Stimulated activated naive CD8-positive, alpha-beta T cell treated with anti-CD3 and anti-CD28 coated beads, Interleukin-15, Interleukin-2, amounts not matched to agents 100 ng/mL and 50 ng/mL, for 24 hours (primary cell): ENCODE data around the gene STK25.

Source experiments
- H3K27ac Mint-ChIP-seq: one replicate; pipeline ENCODE4 v1.8.0; 2021; ENCODE audit warnings: mild to moderate bottlenecking, mixed read lengths
- H3K27me3 Mint-ChIP-seq: one replicate; pipeline ENCODE4 v1.8.0; 2021; ENCODE audit warnings: mixed read lengths
- H3K36me3 Mint-ChIP-seq: one replicate; pipeline ENCODE4 v1.8.0; 2021; ENCODE audit warnings: low read depth, mixed read lengths
- H3K4me1 Mint-ChIP-seq: one replicate; pipeline ENCODE4 v1.8.0; 2021; ENCODE audit warnings: low read depth, mixed read lengths
- H3K4me3 Mint-ChIP-seq: one replicate; pipeline ENCODE4 v1.8.0; 2021; ENCODE audit warnings: mild to moderate bottlenecking, mixed read lengths
- H3K9me3 Mint-ChIP-seq: one replicate; pipeline ENCODE4 v1.8.0; 2021; ENCODE audit warnings: mixed read lengths

The STK25 gene

DNA sequence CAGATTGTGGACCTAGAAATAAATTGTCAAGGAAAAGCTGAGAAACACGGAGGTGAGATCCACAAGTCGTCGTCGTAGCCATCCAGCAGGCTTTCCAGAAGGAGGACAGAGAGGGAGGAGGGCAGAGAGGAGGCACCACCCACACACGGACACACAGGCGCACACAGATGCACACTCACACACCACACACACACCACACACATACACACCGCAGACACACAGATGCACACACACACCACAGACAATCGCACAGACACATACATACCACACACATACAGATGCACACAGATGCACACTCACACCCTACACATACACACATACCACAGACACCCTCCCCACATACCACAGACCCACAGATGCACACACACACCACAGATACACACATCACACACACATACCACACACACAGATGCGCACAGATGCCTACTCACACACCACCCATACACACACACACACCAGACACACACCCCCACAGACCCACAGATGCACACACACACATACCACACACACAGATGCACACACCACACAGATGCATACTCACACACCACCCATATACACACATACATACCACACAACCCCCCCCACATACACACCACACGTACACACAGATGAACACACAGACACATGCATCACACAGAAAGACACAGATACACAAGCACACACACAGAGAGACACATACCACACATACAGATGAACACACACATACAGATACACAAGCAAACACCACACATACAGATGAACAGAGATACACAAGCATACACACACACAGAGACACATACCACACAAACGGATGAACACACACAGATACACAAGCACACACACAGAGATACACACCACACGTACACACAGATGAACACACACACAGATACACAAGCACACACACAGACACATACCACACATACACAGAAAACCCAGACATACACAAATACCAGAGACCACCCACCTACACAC, 37.4 kb upstream of the STK25 start:
- H3K36me3 Mint-ChIP-seq = no peaks in the 10 kb centered on the region
- peaks cover 15% of the 10 kb centered on the region for H3K27me3 Mint-ChIP-seq
- H3K4me1 Mint-ChIP-seq = peaks cover under 1% of the 10 kb centered on the region
- H3K4me3 Mint-ChIP-seq = no peak overlapping the region
- no peaks in the 10 kb centered on the region for H3K9me3 Mint-ChIP-seq
- H3K27ac Mint-ChIP-seq = no peak overlapping the region

DNA sequence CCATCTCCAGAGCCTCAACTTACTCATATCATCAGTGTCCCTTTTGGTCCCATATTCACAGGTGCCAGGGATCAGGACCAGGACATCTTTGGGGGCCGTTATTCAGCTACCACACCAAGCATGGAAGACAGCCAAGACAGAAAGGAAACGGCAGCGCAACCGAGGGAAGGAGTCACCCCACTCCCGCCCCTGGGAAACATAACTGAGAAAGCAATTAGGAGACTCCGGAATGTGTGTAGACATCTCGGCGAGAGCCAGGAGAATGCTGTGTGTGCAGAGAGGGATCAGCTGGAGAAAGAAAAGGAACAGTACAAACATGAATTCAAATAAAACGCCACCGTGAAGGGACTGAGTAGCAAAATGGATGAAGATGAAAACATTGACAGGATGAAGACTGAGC, 36.7 kb upstream of the STK25 start:
- Mint-ChIP-seq H3K27me3 (peaks cover 19% of the 10 kb centered on the region), H3K36me3 (no peaks in the 10 kb centered on the region), H3K9me3 (no peaks in the 10 kb centered on the region), H3K4me1 (peaks cover 4% of the 10 kb centered on the region), H3K27ac (no peak overlapping the region), H3K4me3 (no peak overlapping the region)

DNA sequence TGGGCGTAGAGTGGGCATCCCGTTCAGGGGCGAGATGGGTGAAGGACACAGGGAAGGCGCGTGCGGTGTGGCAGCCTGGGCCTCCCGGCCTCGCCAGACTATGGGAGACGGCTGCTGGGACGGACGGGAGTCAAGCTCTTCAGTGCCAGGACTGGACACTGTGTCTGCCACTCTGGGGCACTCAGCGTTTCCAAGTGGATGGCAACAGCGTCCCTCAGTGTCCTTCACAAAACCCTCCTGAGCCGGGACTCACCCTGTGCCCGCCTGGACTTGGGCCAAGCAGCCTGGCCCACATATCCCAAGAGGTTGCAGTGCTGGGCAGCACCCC, 33.9 kb upstream of the STK25 start:
- Mint-ChIP-seq H3K27me3 (peaks cover 19% of the 10 kb centered on the region), H3K27ac (no peak overlapping the region), H3K36me3 (no peaks in the 10 kb centered on the region), H3K4me3 (no peak overlapping the region), H3K4me1 (peaks cover 4% of the 10 kb centered on the region), H3K9me3 (no peaks in the 10 kb centered on the region)

GRCh38 chr2:241541564-241542277, 33.3 kb upstream of the STK25 start:
- Mint-ChIP-seq H3K36me3 (no peaks in the 10 kb centered on the region), H3K27me3 (peaks cover 19% of the 10 kb centered on the region), H3K9me3 (no peaks in the 10 kb centered on the region), H3K4me3 (no peak overlapping the region), H3K27ac (no peak overlapping the region), H3K4me1 (peaks cover 4% of the 10 kb centered on the region)

GRCh38 chr2:241540771-241541561, 32.6 kb upstream of the STK25 start:
- peaks cover 4% of the 10 kb centered on the region for H3K4me1 Mint-ChIP-seq
- peaks cover 19% of the 10 kb centered on the region for H3K27me3 Mint-ChIP-seq
- H3K4me3 Mint-ChIP-seq = peak overlapping the region; percentile 62
- no peaks in the 10 kb centered on the region for H3K9me3 Mint-ChIP-seq
- no peaks in the 10 kb centered on the region for H3K36me3 Mint-ChIP-seq
- H3K27ac Mint-ChIP-seq = no peak overlapping the region

DNA sequence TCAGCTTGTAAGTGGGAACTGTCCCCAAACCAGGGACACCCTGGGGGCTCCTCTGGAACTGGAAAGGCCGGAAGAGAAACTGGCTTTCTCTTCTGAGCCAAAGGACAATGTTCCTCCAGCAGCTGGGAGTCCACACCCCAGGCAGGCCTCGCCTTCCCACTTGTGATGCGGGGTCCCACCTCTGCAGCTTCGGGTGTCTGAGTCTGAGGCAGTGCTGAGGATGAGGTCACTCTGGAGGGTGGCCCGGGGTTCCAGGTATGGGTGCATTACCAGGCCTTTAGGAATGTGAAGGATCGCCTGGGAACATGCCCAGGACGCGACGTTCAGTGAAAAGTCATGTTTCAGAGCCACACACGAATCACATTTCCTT, 32.0 kb upstream of the STK25 start:
- no peaks in the 10 kb centered on the region for H3K9me3 Mint-ChIP-seq
- peaks cover 4% of the 10 kb centered on the region for H3K4me1 Mint-ChIP-seq
- H3K27me3 Mint-ChIP-seq = peaks cover 19% of the 10 kb centered on the region
- peak overlapping the region; percentile 62 for H3K4me3 Mint-ChIP-seq
- H3K27ac Mint-ChIP-seq = no peak overlapping the region
- H3K36me3 Mint-ChIP-seq = no peaks in the 10 kb centered on the region

- peaks cover 19% of the 10 kb centered on the region for H3K27me3 Mint-ChIP-seq
Measured at GRCh38 chr2:241539616-241540374, 31.4 kb upstream of the STK25 start.

DNA sequence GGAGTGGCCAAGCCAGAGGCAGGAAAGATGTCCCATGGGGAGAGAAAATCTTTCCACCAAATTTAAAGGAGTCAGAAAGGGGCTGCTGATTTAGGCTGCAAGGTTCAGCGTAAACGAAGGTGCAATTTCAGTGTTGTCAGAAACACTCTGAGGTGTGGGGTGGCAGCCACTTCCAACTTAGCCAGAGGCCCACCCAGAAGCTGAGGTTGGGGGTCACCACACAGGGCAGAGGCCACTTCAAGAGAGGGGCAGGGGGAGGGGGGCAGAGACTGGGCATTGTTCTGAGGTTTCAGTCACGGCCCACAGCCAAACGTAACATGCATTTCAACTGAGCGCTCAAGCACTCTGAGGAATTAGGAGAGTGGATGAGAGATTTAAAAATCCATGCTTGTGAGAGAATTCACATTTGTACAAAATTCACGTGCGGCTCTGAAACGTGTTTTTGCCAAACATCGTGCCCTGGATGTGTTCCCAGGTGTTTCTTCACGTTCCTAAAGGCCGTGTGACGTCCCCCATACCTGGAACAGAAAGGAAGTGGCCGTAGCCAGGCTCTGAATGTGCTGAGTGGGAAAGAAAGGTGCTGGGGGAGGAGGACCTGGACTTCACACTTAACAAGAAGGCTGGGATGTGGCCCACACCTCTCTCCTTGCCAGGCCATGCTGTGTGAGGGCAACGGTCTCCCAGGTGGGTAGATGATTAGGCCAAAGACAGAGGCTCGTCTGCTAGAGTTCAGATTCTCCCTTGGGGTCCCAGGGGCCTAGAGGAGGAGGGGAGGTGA, 30.6 kb upstream of the STK25 start:
- peaks cover 23% of the 10 kb centered on the region for H3K27me3 Mint-ChIP-seq
- no peak overlapping the region for H3K4me3 Mint-ChIP-seq
- H3K36me3 Mint-ChIP-seq = no peaks in the 10 kb centered on the region
- no peak overlapping the region for H3K27ac Mint-ChIP-seq
- H3K9me3 Mint-ChIP-seq = no peaks in the 10 kb centered on the region
- peaks cover 4% of the 10 kb centered on the region for H3K4me1 Mint-ChIP-seq

More at GRCh38 chr2:241539616-241540374, 31.4 kb upstream of the STK25 start:
- H3K4me1 Mint-ChIP-seq = peaks cover 4% of the 10 kb centered on the region
- no peaks in the 10 kb centered on the region for H3K9me3 Mint-ChIP-seq
- H3K27ac Mint-ChIP-seq = no peak overlapping the region
- H3K4me3 Mint-ChIP-seq = no peak overlapping the region
- H3K36me3 Mint-ChIP-seq = no peaks in the 10 kb centered on the region

DNA sequence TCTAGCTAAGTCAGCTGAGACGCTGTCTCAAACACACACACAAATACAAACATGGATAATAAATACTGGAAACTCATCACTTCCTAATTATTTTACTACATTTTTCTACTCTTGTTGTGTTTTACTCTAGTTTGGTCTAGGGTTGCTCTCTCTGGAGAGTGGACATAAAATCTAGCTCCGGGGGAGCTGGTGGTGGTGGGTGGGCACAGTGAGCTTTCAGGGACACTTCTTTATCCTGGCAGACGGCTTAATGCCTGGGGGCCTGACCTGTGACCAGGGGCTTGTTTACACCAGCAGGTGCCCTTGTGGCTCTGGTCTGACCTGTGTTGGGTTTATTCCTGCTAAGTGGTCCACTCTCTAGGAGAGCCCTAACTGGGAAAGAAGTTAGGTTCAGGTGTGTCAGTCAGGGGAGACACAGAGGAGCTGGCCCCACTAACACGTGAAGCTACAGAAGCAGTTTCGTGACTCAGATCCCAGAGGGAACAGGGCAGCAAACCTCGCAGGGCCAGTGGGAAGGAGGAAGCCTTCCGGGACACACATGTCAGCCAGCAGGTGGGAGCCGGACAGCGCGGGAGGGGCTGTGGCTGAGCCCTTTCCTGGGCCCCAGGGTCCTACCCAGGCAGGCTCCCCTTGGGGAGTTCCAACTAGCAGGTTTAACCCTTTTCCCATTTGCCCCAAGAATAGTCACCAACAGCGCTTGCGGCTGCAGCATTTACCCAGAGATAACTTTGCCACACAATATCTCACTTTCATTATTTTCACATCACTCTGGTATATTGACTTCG, 27.7 kb upstream of the STK25 start:
- peaks cover 13% of the 10 kb centered on the region for H3K27me3 Mint-ChIP-seq
- no peak overlapping the region for H3K27ac Mint-ChIP-seq
- H3K4me3 Mint-ChIP-seq = no peak overlapping the region
- no peaks in the 10 kb centered on the region for H3K36me3 Mint-ChIP-seq
- no peaks in the 10 kb centered on the region for H3K9me3 Mint-ChIP-seq
- peaks cover 4% of the 10 kb centered on the region for H3K4me1 Mint-ChIP-seq

DNA sequence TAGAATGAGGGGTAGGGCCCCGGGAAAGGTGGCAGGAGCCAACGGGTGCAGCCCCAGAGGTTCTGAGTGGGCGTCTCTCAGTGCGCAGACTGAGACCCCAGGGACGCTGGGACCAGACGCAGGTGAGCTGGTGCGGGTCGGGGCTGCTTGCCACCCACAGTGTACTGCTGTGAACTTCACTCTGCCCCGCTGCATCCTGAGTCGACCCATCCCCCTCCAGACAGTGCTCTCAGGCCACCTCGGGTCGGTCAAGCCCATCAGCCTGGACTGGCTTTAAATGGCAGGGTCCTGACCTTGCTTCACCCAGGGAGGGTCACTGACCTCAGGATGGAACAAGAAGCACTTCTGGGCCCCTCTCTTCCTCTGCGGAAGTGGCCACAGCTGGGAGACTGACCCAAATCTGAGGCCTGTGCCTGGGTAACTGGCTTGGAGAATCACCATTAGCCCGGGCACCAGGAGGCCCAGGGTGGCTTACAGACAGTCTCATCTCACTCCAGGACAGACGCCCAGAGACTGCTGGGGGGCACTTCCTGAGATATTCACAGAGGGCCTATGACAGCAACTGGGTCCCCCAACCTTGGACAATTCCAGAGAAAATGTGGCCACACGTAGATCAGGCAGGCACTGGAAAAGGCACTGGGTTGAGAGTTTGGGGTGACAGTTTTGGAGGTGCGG, 26.5 kb upstream of the STK25 start:
- Mint-ChIP-seq H3K4me1 (no peaks in the 10 kb centered on the region), H3K9me3 (no peaks in the 10 kb centered on the region), H3K27me3 (peaks cover 8% of the 10 kb centered on the region), H3K27ac (no peak overlapping the region), H3K36me3 (no peaks in the 10 kb centered on the region), H3K4me3 (no peak overlapping the region)

DNA sequence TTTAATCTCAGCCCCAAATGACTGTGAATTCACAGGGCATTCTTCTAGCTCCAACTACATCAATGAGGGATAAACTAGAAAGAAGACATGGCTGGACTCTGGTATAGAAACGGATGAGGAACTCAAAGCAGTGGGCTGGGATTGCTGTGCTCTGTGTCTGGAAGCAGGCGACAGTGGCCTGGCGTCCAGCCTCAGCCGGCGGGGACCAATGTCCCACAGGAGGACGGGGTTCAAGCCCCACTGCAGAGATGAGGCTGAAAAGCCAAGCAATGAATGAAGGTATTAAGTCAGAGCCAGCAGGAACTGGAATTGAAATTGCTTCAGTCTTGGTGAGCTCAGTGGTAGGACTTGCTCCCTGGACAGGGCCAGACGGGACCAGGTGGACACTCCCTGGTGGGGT, 25.9 kb upstream of the STK25 start:
- H3K27me3 Mint-ChIP-seq = peaks cover 8% of the 10 kb centered on the region
- no peak overlapping the region for H3K4me3 Mint-ChIP-seq
- no peaks in the 10 kb centered on the region for H3K4me1 Mint-ChIP-seq
- no peaks in the 10 kb centered on the region for H3K36me3 Mint-ChIP-seq
- H3K27ac Mint-ChIP-seq = no peak overlapping the region
- H3K9me3 Mint-ChIP-seq = no peaks in the 10 kb centered on the region

DNA sequence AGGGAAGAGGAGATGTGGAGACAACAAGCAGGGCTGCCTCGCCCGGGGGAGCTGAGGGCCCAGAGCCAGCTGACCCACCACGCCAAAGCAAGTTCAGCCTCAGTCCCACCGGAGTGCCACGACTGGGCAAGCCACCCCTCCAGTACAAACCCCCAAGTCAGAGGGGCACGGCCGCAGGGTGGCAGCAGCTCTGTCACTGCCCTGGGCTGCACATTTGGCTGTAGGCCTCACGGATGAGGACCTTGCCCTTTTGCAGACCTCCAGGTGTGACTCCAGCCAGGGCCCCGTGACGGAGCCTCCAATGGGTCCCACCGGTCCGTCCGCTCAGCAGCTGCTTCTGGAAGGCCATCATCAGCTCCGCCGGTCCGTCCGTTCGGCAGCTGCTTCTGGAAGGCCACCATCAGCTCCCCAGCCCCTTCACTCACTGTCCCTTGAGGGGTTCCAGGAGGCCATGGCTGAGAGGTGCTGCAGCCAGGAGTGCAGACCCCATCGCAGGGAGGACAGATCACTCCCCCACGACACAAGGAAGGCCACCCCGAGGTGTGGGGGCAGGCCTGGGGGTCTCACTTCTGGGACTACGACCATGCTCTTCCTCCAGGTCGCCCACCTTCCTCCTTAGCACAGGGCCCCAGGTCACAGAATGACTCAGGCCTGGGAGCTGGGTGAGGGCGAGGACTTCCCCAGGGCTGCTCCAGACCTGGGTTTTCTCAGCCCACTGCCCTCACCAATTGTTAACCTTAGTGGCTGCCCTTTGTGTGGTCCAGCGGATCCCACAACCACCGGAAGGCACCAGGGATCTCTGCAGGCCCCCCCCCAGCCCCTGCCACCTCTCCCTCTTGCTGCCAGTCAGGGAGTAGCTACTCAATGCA, 24.6 kb upstream of the STK25 start:
- no peaks in the 10 kb centered on the region for H3K4me1 Mint-ChIP-seq
- no peak overlapping the region for H3K4me3 Mint-ChIP-seq
- H3K36me3 Mint-ChIP-seq = no peaks in the 10 kb centered on the region
- no peaks in the 10 kb centered on the region for H3K9me3 Mint-ChIP-seq
- no peak overlapping the region for H3K27ac Mint-ChIP-seq
- peaks cover 5% of the 10 kb centered on the region for H3K27me3 Mint-ChIP-seq
